HG03432 (cell line): ENCODE data around the gene VSTM2A.

ENCODE experiments used
- ATAC-seq: cut with Tn5 transposase; IDR thresholded peaks from one replicate; pipeline ENCODE4 v1.9.1; 2021; ENCODE audit warnings: mild to moderate bottlenecking, moderate library complexity; ENCODE audit not compliant: unreplicated experiment

VSTM2A gene

DNA sequence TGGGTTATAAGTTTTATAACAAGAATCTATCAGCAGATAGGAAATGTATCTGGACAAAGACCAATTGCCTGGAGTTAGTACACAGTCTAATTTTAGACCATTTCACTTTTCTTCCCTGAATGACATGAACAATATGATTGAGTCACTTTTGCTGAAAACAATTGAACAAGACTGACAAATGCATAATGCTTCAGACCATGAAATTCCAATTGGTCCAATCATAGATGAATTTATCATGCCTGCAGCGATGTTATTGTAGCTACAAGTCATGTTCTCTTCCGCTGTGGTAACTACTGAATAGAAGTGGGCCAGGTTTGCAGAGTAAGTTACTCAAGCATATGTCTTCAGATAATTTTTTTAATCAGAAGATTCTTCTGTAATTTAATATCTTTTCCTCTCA, 73.4 kb downstream of the VSTM2A start:
- no peak for ATAC-seq
